NCI-H1436 treated with DMSO at 0.1 percent for 48 hours (cell line): ENCODE results near the gene RPUSD4.

Source experiments
- DNase-seq: peaks from one replicate; lab custom pipeline; 2025; lab: John Stamatoyannopoulos, UW

Gene RPUSD4

GRCh38 chr11:126212089-126212660 lies 725 bp upstream of the RPUSD4 start:
- no peak for DNase-seq

DNA sequence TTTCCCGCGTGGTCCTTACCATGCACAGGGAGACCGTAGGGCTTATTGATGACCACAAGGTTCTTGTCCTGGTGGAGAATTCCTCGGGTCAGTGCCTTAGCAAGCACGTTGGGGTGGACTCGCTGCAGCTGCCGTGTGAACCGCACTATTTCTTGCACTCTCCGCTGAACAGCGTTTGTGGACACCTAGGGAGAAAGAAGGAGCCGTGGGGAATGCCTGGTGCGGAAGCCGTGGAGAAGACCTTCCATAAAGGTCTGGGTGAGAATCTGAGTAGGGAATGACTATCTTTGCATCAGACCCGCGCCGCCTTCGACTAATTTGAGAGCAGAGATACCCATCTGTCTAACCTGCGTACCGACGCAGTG lies 597 bp downstream of the RPUSD4 start:
- DNase-seq: no peak

DNA sequence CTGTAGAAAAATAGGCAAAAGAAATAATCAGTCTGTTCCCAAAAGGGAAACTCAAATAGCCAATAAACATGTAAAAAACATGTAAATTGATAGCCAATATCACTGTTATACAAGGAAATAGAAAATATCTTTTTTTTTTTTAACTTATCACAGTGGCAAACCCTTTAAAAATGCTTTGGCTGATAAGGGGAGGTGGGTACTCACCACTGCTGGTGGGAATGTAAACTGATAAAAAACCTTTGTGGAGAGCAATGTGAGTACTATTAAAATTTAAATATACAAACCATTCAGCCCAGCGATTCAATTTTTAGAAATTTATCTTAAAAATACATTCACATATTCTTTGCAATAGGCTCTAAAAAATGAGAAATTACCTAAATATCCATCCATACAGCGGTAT lies 3.6 kb downstream of the RPUSD4 start:
- DNase-seq: no peak

GRCh38 chr11:126205359-126205758 lies 6.1 kb downstream of the RPUSD4 start:
- no peak for DNase-seq

DNA sequence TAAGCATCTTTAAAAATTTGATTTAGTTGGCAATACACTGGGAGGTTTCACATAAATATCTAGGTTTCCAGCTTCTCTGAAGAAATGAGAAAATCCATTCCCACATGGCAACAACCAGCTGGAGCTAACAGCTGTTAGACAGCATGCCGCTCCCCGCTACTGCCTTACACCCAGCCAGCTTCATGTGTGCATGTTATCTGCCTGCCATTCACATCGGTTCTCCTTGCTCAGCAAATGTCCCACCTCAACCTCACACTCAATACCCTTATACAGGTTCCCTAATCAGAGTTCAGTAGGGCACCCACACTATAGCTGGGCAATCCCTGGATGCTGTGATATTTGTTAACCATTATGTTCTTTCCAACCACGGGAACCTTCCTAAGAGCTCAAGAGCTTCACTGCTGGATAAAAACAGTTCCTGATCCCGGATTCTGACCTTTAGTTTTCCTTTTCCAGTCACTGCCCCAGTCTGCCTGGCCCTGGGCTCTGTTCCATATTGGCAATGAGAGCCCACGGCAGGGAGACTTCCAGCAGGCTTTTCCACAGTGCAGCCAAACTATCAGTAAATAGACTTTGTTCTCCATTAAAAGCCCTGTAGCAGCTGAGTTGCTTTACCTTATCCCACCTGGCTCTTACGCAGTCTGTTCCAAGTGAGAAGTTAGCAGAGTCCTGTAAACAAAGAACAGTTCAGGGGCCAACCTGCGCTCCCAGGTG lies 8.6 kb downstream of the RPUSD4 start:
- DNase-seq: no peak

GRCh38 chr11:126198648-126199047 lies 12.8 kb downstream of the RPUSD4 start:
- no peak for DNase-seq

DNA sequence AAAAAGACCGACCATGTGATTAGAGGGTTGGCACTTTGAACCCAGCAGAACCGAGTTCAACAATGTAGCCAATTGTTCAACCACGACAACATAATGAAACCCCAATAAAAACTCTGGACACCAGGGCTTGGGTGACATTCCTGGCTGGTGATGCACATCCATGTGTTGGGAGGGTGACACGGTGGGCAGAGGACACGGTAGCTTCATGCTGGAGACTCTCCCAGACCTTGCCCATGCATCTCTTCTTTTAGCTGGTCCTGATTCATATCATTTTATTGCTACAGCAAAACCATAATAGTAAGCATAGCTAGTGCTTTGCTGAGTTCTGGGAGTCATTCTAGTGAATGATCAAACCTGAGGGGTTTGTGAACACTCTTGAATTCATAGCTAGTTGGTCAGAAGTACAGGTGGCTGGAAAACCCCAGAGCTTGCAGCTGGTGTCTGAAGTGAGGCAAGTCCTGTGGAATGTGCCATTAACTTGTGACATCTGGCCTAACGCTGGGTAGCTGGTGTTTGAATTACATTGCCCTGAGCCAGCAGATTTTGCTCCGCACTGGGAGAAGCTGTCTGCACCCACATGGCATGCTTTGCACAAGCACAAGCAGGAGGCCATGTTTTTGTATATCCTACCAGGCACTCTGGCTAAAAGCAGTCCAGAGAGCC lies 14.0 kb downstream of the RPUSD4 start:
- DNase-seq: no peak

DNA sequence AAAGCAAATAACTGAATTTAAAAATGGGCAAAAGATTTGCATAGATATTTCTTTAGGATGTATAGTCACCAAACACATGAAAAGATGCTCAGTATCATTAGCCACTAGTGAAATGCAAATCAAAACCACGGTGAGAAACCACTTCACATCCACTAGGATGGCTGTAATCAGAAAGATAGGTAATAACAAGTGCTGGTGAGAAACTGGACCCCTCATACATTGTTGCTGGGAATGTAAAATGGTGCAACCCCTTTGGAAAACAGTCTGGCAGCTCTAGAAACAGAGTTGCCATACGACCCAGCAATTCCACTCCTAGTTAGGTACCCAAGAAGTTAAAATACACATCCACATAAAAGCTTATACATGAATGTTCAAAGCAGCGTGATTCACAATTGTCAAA lies 16.3 kb downstream of the RPUSD4 start:
- no peak for DNase-seq

DNA sequence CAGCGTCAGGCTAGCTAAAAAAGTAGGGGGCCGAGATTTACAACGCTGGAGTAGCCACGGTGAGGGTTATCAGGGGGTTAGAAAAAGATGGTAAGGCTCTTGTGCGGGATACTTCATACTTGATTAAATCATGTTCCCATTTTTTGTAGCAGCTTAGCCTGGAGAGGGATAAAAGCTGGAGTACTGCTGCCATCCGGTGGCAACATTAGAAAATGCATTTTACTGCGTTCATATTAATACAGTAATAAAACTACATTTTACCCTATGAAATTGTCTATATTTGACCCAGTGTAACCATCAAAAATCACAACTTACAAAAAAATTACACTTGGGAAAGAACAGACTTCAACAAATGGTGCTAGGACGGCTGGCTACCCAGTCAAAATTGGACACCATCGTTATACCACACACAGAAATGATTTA lies 17.3 kb downstream of the RPUSD4 start:
- no peak for DNase-seq

DNA sequence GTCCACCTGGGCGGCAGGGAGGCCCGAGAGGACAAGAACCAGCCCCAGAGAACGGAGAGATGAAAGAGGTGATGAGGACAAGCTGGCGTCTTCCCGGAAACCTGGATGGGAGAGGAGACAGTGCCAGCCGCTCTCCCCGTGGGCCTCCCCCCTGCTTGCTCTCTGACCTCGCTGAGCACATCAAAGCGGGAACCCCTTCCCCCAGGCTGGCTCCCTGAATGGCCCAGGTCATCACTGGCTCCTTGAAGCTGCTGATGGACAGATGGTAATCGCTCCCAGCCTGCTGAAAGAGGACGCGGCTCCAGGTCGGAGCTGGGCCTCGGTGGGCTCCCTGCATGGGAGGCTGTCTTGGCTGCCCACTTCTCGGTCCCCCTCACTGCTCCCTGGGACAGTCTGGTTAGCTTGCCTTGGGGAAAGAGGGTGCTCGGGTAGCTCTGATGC lies 18.4 kb downstream of the RPUSD4 start:
- DNase-seq: no peak

- no peak for DNase-seq
These were observed 19.1 kb downstream of the RPUSD4 start for GRCh38 chr11:126192361-126192760.

DNA sequence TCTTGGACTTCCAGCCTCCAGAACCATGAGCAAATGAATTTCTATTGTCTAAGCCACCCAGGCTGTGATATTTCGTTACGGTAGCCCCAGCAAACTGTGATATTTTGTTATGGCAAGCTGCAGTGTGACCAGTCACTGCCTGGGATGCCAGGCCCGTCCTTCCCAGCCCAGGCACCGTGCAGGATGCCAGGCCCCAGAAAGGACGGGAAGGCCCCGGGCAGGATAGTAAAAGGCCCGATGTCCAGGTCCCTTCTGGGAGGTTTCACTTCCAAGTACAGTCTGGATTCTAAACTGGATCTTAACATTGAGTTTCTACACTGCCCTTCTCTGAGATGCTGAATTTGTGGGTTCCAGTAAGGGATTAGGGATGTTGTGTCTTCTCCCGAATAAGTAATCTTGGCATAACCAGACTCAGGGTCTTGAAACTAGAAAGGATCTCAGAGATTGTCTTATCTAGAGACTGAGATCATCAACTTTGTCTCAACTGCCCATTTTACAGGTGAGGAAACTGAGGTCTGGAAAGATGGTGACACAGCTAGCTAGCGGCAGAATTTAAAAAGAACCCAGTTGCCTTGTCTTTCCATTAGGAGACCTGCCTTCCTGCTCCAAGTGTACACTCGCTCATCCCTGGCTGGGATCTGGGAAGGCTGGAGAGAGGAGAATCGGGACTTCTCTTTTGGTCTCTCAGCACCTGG lies 19.9 kb downstream of the RPUSD4 start:
- DNase-seq: no peak

- DNase-seq: no peak
These were observed 20.7 kb downstream of the RPUSD4 start for GRCh38 chr11:126190792-126191191.

DNA sequence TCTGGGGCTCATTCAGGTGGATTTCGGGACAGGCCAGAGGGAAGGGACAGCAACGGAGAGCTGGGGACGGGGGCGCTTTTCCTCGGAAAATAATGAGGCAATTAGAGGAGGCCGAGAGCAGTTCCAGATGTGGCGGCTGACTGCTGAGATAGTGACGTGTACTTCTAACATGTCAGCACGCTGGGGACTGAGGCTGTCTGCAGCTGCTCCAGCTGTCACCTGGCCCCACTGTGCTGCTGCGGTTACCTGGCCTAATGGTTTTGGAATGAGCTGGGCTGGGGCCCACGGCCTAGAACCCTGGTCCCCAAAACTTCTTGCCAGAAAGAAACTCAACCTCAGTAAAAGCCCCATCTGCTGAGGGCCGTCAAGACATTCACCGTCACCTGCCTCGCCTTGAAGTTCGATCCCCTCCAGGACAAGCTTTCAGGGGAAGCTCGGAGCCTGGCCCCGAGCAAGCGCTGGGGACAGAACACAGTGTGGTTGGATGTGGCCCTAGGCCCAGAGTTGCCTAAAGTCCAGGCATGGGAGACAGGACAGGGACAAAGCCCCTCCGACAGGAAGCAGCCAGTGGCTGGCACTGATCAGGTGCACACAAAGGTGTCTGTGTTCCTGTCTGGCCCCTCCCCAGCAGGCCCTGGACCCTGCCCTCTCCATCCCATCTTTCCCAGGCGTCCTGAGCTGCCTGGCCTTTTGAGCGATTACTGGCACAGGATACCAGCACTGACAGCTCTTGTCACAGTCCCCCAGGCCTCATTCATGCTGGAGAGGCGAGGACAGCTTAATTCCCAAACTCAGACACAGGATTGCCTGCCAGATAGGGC lies 22.1 kb downstream of the RPUSD4 start:
- no peak for DNase-seq

DNA sequence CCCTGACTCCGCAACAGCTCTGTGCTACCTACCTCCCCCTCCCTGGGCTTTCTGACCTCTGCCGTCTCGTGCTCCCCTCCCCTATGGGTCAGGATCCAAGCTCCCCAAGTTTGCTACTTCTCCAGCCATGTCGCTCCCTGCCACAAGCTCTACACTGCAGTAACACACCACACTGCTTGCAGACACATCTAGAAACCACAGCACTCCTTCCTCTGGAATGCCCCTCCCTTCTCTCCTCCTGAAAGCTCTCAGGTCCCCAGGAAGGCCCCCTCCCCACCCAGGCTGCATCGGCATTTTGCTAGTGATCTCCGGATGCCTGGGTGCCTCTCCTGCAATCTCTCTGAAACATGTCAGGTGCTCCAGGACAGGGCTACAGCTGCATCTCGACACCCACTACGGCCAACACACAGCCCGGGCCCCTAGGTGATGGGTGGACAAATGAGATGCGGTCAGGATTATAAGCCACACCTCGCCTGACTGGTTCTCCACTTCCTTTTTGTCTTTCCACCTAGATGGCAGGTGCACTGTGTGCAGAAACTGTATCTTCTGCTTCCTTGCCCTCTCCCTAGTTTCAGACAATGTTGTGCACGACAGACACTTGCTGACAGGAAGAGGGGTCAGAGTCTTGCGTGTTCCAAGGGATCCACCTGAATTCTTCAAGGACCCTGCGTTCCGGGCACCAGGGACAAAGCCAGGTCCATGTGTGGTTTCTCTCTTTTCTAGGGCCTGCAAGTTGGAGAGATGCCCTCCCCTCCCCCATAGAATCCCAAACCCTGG lies 22.9 kb downstream of the RPUSD4 start:
- DNase-seq: no peak

DNA sequence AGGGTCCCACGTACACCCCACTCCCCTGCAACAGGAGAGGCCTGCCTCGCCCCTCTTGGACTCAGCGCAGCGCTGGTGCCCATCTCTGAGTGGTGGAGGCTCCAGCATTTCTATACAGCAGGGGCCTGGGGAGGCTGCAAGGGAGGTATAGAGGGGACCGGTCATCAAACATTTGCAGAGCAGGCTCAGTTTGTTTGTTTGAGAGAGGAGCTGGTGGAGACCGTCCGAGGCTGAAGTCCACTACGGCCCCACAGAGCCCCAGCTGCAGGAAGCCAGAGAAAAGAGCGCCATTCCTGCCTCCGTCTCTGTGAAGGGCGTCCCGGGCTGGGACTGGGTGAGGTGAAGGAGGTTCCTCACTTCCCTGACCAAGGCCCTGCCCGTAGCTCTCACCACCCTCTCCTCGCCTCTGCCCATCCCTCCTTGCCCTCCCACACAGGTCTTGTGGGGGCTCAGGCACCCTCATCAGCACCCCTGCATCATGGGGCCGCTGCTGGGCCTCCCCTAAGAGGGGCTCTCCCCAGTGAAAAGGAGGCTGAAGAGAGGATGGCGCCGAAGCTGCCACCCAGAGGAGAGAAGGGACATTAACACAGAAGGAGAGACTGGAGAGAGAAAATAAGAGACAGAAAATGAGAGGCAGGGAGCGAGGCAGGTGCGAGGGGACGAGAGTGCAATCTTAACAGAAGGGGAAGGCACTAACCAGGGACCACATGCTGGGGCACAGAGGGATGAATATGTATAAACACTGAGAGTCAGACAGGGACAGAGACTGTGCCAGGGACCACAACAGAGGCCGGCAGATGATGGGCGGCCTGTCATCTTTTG lies 24.5 kb downstream of the RPUSD4 start:
- DNase-seq: no peak

DNA sequence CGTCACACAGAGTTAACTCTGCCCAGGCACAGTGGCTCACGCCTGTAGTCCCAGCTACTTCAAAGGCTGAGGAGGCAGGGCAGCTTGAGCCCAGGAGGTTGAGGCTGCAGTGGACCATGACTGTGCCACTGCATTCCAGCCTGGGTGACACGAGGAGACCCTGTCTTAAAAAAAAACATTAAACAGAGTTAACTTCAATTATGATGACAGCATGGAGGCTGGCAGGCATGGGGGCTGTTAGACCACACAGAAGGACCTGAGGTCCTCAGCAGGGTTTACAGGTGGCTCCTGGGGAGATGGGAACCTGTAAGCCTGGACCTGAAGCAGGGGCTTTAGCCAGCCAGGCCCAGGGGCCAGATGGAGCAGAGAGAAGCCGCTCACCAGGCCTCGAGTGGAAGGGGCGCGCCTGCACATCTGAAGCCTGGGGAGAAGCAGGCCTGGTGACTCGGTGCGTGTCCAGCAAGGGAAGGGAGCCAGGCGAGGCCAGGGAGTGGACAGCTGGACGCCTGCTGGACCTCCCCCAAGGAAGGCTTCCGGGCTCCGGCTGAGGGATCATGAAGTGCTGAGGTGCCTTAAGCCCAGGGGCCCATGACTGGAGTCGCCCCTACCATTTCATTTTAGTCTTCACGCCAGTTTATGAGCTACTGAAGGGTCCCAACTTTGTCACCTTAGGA lies 25.3 kb downstream of the RPUSD4 start:
- DNase-seq: no peak

- no peak for DNase-seq
These were observed 26.0 kb downstream of the RPUSD4 start for GRCh38 chr11:126185259-126186024.
